H7 (cell line): ENCODE measurements around the gene MME. TPM values are rescaled to one million over a fixed set of nuclear protein-coding genes. Genes with fewer than 3 reads are reported as not detected.

Experiments
- DNase-seq: peaks from one replicate; pipeline ENCODE4 v3.0.0; 2012
- H3K27me3 ChIP-seq: 2 replicates; pipeline ENCODE4 v1.6.0; 2011; ENCODE audit warnings: mild to moderate bottlenecking, low read length; ENCODE audit not compliant: control insufficient read depth, insufficient read depth
- H3K36me3 ChIP-seq: replicated peaks from 2 replicates; pipeline ENCODE4 v1.5.1; 2011; ENCODE audit warnings: low read length; ENCODE audit not compliant: control insufficient read depth, insufficient read depth
- H3K4me3 ChIP-seq: 2 replicates; pipeline ENCODE4 v1.5.1; 2011; ENCODE audit warnings: low read depth, mild to moderate bottlenecking, control low read depth, low read length, moderate library complexity; ENCODE audit not compliant: insufficient read depth
- total RNA-seq: library from RNA; depleted of rRNA; stranded (reverse); fragments of >200 nt; shearing (Covaris generic); gene quantifications from 2 replicates; pipeline ENCODE4 v1.2.3, GENCODE V29; 2014

MME gene
- total RNA-seq, 1 experiment from 2014 or later, result 2.8 TPM

- Histone ChIP-seq H3K4me3 (no peak overlapping the region), H3K27me3 (no peaks in the 10 kb centered on the region), H3K36me3 (no peaks in the 10 kb centered on the region)
- no peak for DNase-seq
These were observed 9.8 kb upstream of the MME start for GRCh38 chr3:155070316-155070715.

- no peaks in the 10 kb centered on the region for H3K36me3 ChIP-seq
- DNase-seq, result no peak
These were observed 9.2 kb upstream of the MME start for GRCh38 chr3:155070932-155071387.

GRCh38 chr3:155075200-155075599 is 4.9 kb upstream of the MME start:
- H3K4me3 ChIP-seq, result no peak overlapping the region
- peaks cover 7% of the 10 kb centered on the region; the same call in 1 of the 2 replicates for H3K27me3 ChIP-seq
- no peaks in the 10 kb centered on the region for H3K36me3 ChIP-seq
- DNase-seq, result no peak

More at GRCh38 chr3:155070932-155071387, 9.2 kb upstream of the MME start:
- no peaks in the 10 kb centered on the region for H3K27me3 ChIP-seq
- no peak overlapping the region for H3K4me3 ChIP-seq

- Histone ChIP-seq H3K27me3 (peaks cover 9% of the 10 kb centered on the region; the same call in 1 of the 2 replicates), H3K36me3 (no peaks in the 10 kb centered on the region), H3K4me3 (no peak overlapping the region)
- DNase-seq, result no peak
These were observed 3.2 kb upstream of the MME start for GRCh38 chr3:155076888-155077287.

GRCh38 chr3:155078711-155079467 is 1.2 kb upstream of the MME start:
- DNase-seq, result no peak
- Histone ChIP-seq H3K36me3 (no peaks in the 10 kb centered on the region), H3K27me3 (peaks cover 9% of the 10 kb centered on the region; the same call in 1 of the 2 replicates), H3K4me3 (peak overlapping the region; percentile 81)

- H3K4me3 ChIP-seq, result peak overlapping the region; percentile 81
- no peaks in the 10 kb centered on the region for H3K36me3 ChIP-seq
- peak; percentile 71 for DNase-seq
- peaks cover 9% of the 10 kb centered on the region; the same call in 1 of the 2 replicates for H3K27me3 ChIP-seq
These were observed 712 bp upstream of the MME start for GRCh38 chr3:155079468-155079745.

GRCh38 chr3:155080692-155081091 is 573 bp downstream of the MME start:
- Histone ChIP-seq H3K27me3 (peaks cover 9% of the 10 kb centered on the region; the same call in 1 of the 2 replicates), H3K36me3 (no peaks in the 10 kb centered on the region), H3K4me3 (peak overlapping the region; percentile 81)
- no peak for DNase-seq

GRCh38 chr3:155083313-155083905 is 3.3 kb downstream of the MME start:
- no peak for DNase-seq
- Histone ChIP-seq H3K36me3 (no peaks in the 10 kb centered on the region), H3K27me3 (peaks cover 9% of the 10 kb centered on the region; the same call in 1 of the 2 replicates), H3K4me3 (no peak overlapping the region)

- DNase-seq, result no peak
- Histone ChIP-seq H3K27me3 (peaks cover 2% of the 10 kb centered on the region; the same call in 1 of the 2 replicates), H3K4me3 (no peak overlapping the region), H3K36me3 (no peaks in the 10 kb centered on the region)
These were observed 4.4 kb downstream of the MME start for GRCh38 chr3:155084567-155084966.

GRCh38 chr3:155086051-155086450 is 5.9 kb downstream of the MME start:
- no peaks in the 10 kb centered on the region; the same call in 1 of the 2 replicates for H3K27me3 ChIP-seq
- DNase-seq, result no peak
- H3K36me3 ChIP-seq, result no peaks in the 10 kb centered on the region
- H3K4me3 ChIP-seq, result no peak overlapping the region

GRCh38 chr3:155088706-155089345 is 8.7 kb downstream of the MME start:
- no peaks in the 10 kb centered on the region for H3K27me3 ChIP-seq
- no peaks in the 10 kb centered on the region for H3K36me3 ChIP-seq
- no peak for DNase-seq
- no peak overlapping the region for H3K4me3 ChIP-seq

GRCh38 chr3:155089495-155089894 is 9.4 kb downstream of the MME start:
- H3K4me3 ChIP-seq, result no peak overlapping the region
- DNase-seq, result no peak
- no peaks in the 10 kb centered on the region for H3K27me3 ChIP-seq
- H3K36me3 ChIP-seq, result no peaks in the 10 kb centered on the region

- no peak for DNase-seq
- no peaks in the 10 kb centered on the region for H3K36me3 ChIP-seq
- H3K27me3 ChIP-seq, result no peaks in the 10 kb centered on the region
- no peak overlapping the region for H3K4me3 ChIP-seq
These were observed 13.1 kb downstream of the MME start for GRCh38 chr3:155093261-155093660.

GRCh38 chr3:155096303-155097008 is 16.3 kb downstream of the MME start:
- H3K27me3 ChIP-seq, result no peaks in the 10 kb centered on the region
- H3K36me3 ChIP-seq, result no peaks in the 10 kb centered on the region
- DNase-seq, result no peak
- H3K4me3 ChIP-seq, result no peak overlapping the region
